ENCODE measurements around the gene PRMT9. TPM values are rescaled to one million over a fixed set of nuclear protein-coding genes. Genes with fewer than 3 reads are reported as not detected.

Gene PRMT9
- total and polyA plus RNA-seq, 2 of the 13 experiments (the other 11 are each of a cell fraction or from before 2014, with no cell fraction given) = 4.0 to 9.7 TPM

GRCh38 chr4:147617173-147617840 lies 66.7 kb downstream of the PRMT9 start, which contains the start of gene TMEM184C (continued):
- TF ChIP-seq HNF4G (IDR thresholded peaks at IDR 0.05; ENCODE audit: borderline replicate concordance, low read depth, low read length) = no peak
- TF ChIP-seq HNF4G (CRISPR knock-in tag; IDR thresholded peaks at IDR 0.05; ENCODE audit: borderline replicate concordance, low read depth) = 0 out of 2 replicates have a peak, but pooled peaks have one; percentile 36
- peak; percentile 58; the same call in 1 of the 2 replicates for TF ChIP-seq PHF21A (CRISPR knock-in tag; IDR thresholded peaks at IDR 0.05)
- TF ChIP-seq ZNF205 (CRISPR knock-in tag; IDR thresholded peaks at IDR 0.05) = no peak
- peak; percentile 62; the same call in 1 of the 2 replicates for TF ChIP-seq TMF1 (CRISPR knock-in tag; IDR thresholded peaks at IDR 0.05; ENCODE audit: low read depth)
- TF ChIP-seq KLF11 (CRISPR knock-in tag; IDR thresholded peaks at IDR 0.05) = peak; percentile 81
- peak; percentile 22; the same call in 1 of the 2 replicates for TF ChIP-seq MEF2D (CRISPR knock-in tag; IDR thresholded peaks at IDR 0.05)
- TF ChIP-seq ZNF337 (CRISPR knock-in tag; IDR thresholded peaks at IDR 0.05; ENCODE audit: borderline replicate concordance, low read depth) = no peak
- TF ChIP-seq HIC2 (CRISPR knock-in tag; IDR thresholded peaks at IDR 0.05; ENCODE audit: low read depth) = no peak
- no peak; the same call in 1 of the 2 replicates for TF ChIP-seq ZBTB38 (CRISPR knock-in tag; IDR thresholded peaks at IDR 0.05)
- no peak for TF ChIP-seq RAD51 (IDR thresholded peaks at IDR 0.05; ENCODE audit: borderline replicate concordance)
- peak; percentile 51; the same call in 1 of the 2 replicates for TF ChIP-seq RBFOX2 (IDR thresholded peaks at IDR 0.05; ENCODE audit: low read depth, low read length)
- TF ChIP-seq FOXK2 (IDR thresholded peaks at IDR 0.05) = no peak
- no peak for TF ChIP-seq PAWR (CRISPR knock-in tag; IDR thresholded peaks at IDR 0.05; ENCODE audit: borderline replicate concordance)
- peak; percentile 91; the same call in 1 of the 2 replicates for TF ChIP-seq KMT2A (CRISPR knock-in tag; IDR thresholded peaks at IDR 0.05)
- TF ChIP-seq FOXA1 (IDR thresholded peaks at IDR 0.05) = no peak
- TF ChIP-seq FOXA1 (CRISPR knock-in tag; IDR thresholded peaks at IDR 0.05) = no peak
- TF ChIP-seq ZNF607 (CRISPR knock-in tag; IDR thresholded peaks at IDR 0.05; ENCODE audit: borderline replicate concordance) = peak; percentile 67; the same call in 1 of the 2 replicates
- TF ChIP-seq SUZ12 (IDR thresholded peaks at IDR 0.05; ENCODE audit: low read depth, low read length) = no peak
- no peak for TF ChIP-seq DDIT3 (CRISPR knock-in tag; IDR thresholded peaks at IDR 0.05)
- TF ChIP-seq ZMAT3 (CRISPR knock-in tag; conservative IDR thresholded peaks at IDR 0.05) = peak; percentile 63; the same call in 1 of the 2 replicates
- TF ChIP-seq ZNF619 (CRISPR knock-in tag; IDR thresholded peaks at IDR 0.05) = no peak
- no peak for TF ChIP-seq HES4 (CRISPR knock-in tag; IDR thresholded peaks at IDR 0.05; ENCODE audit: borderline replicate concordance)
- TF ChIP-seq GATAD1 (CRISPR knock-in tag; IDR thresholded peaks at IDR 0.05) = peak; percentile 91
- TF ChIP-seq ZFP36L2 (CRISPR knock-in tag; IDR thresholded peaks at IDR 0.05) = no peak
- peak; percentile 52; the same call in 1 of the 2 replicates for TF ChIP-seq ZNF292 (CRISPR knock-in tag; IDR thresholded peaks at IDR 0.05; ENCODE audit: borderline replicate concordance, low read depth)
- TF ChIP-seq ZNF33A (CRISPR knock-in tag; IDR thresholded peaks at IDR 0.05; ENCODE audit: borderline replicate concordance) = no peak
- no peak for TF ChIP-seq ZNF703 (CRISPR knock-in tag; IDR thresholded peaks at IDR 0.05; ENCODE audit: borderline replicate concordance)
- no peak for TF ChIP-seq ZKSCAN8 (CRISPR knock-in tag; IDR thresholded peaks at IDR 0.05; ENCODE audit: borderline replicate concordance)
- no peak for TF ChIP-seq ZFP62 (CRISPR knock-in tag; IDR thresholded peaks at IDR 0.05)

All from HepG2 (cell line).